ACHN (cell line): ENCODE data around the gene TTLL4.

Experiments used
- DNase-seq: peaks from one replicate; pipeline ENCODE4 v3.0.0-alpha.2; 2015
- in situ Hi-C: cut with HindIII; loops from 2 replicates; pipeline ENCODE4 v1.10.0; 2017; ENCODE audit warnings: low sequenced_read_pairs, low pct_ligation_motif_present, low pct_unique_long_range_greater_than_20kb

The TTLL4 gene

GRCh38 chr2:218773881-218774280, 63.2 kb downstream of the TTLL4 start:
- in situ Hi-C loops = no loop called here
- DNase-seq = no peak

GRCh38 chr2:218776488-218776887, 65.9 kb downstream of the TTLL4 start:
- no peak for DNase-seq
- in situ Hi-C loops = no loop called here

DNA sequence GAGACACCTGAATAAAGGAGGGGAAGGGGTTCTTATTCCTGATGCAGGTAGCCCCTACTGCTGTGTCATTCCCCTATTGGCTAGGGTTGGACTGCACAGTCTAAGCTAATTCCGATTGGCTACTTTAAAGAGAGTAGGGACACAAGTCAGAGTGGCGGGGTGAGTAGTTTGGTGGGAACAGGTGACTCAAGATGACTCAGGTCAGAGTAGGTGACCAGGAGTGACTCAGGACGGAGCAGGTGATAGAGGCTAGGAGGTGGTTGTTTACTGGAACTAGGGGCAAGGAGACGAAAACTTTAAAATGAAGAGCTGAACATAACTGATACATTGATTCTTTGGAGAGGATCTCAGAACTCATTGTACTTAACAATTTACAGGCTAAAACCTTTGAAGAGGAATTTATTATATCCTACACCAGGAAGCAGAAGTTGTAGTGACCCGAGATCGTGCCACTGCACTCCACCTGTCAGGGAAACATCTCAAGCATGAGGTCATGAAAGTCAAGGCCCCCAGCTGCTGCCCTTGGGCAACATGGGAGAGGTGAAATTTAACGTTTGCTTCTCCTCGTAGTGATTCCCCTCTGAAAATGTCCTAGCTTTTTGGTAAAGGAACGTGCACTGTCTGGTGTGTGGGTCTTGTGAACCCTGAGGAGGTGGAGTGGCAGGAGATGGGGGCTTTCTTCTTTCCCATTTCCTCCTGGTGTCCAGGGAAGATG, 66.8 kb downstream of the TTLL4 start:
- no peak for DNase-seq
- in situ Hi-C loops = no loop called here

DNA sequence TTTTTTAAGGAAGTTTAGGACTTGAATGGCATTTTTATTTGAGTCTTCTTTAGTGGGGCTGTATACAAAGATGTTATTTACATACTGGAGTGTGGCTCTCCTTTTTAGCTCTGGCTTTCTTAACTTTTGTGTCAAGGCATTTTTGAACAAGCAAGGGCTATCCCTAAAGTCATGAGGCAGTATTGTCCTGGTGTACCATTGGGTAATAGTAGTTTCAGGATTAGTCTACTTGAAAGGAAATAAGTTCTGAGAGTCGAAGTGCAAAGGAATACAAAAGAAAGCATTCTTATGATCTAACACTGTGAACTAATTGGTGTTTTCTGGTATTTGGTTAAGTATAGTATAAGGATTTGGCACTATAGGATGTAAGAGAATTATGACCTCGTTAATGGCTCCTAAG, 69.4 kb downstream of the TTLL4 start:
- in situ Hi-C loops = no loop called here
- DNase-seq = no peak

GRCh38 chr2:218780851-218781690, 70.4 kb downstream of the TTLL4 start:
- in situ Hi-C loops = no loop called here
- no peak for DNase-seq

GRCh38 chr2:218781691-218782527, 71.3 kb downstream of the TTLL4 start, which contains the start of gene CYP27A1:
TSS of gene CYP27A1 (plus strand) at chr2:218782147. CDS start at chr2:218782183, 36 bp downstream.
- peak; percentile 56 for DNase-seq

DNA sequence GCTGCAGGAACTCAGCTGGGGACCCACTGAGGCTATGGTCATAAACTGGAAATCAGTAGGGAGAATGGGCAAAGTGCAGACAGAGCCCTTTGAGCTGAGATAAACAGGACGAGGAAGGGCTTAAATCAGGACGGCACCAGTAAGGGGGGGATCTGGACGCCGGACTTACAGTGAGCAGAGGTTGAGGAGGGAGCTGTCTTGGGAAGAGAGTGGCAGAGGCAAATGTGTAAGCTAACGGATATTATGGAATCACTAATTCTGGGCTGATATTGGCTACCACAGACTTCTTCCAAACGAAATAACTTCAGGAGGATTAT, 71.9 kb downstream of the TTLL4 start:
- no peak for DNase-seq
- in situ Hi-C loops = no loop called here

More at GRCh38 chr2:218781691-218782527, 71.3 kb downstream of the TTLL4 start, which contains the start of gene CYP27A1:
- in situ Hi-C loops = no loop called here

DNA sequence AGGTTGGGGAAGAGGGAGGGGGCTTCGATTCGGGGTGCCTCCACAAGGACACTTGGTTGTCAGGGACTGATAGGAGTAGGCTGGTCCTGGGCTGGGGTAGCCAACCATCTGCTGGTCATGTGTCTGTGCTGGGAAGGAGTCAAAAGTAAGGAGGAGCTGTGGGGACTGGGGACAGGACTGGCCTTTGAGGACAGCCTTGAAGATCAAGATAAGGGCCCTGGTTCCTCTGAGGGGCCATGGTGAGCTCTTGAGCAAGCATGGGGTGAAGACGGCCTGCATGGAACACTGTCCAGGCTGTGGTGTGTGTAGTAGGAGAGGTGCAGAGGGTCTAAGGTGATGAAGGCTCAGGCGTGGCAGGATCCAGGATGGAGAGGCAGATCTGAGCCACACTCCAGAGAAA, 73.1 kb downstream of the TTLL4 start:
- in situ Hi-C loops = no loop called here
- no peak for DNase-seq

- in situ Hi-C loops = no loop called here
- DNase-seq = no peak
Measured at GRCh38 chr2:218785103-218785502, 74.5 kb downstream of the TTLL4 start.

DNA sequence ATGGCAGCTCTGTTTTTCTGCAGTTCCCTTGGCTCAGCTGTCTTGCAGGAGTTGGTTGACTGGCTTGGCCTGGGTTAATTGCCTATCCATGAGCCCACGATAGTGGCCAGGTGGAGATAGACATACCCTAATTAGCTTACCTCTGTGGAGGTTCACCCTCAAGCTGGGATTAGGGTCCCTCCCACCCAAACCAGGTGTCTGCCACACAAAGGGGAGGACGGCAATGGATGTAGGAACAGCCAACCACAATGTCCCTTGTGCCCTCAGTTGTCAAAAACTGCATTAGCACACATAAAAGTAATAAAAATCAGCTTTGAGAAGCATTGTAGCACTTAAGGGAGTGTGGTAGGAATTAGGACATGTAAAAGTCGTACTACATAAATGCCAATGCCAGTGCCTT, 75.5 kb downstream of the TTLL4 start:
- in situ Hi-C loops = no loop called here
- no peak for DNase-seq

DNA sequence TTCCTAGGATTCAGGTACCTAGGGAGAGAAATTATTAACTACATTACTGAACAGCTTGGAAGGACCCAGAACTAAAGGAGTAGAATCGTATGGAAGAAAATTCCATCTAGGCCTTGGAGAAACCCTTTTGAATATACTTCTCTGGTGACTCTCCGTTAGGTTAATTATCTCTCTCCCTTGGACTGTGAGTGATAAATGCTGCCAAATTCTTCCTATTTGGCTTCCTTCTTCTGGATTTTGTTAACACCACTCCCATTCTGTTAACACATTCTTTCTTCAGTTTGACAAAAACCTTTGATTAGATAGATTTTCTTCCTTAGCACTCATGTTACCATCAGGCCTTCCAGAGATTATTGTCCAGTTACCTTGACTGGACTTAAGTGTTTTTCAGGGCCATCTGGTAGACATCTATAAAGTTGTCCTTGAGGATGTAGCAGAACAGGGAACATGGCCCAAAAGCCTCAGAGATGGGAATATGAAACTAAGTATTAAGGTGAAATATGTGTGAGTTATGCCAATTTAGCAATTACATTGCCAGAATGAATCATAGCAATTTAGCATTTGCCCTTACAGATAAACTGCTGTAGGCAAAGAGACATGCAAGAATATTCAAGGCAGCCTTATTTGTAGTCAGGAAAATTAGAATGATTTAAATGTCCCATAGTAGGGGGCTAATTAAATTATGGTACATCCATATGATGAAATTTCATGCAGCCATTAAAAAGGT, 78.1 kb downstream of the TTLL4 start:
- DNase-seq = no peak
- in situ Hi-C loops = no loop called here

DNA sequence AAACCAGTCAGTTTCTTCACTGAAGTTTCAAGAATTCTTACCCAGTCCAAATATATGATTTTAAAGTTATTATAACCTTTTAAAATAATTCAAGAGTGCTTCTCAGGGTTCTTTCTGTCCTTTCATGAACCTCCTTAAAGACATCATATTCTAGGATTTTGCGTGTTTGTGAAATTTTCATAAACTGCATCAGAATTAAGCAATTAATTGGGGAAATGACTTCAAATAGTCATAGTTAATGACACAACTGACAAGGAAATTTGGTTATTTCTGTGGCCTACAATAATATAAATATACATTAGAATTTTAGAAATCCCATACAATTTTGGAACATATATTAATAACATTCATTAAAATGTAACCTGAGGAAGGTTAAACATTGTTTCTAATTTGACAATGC, 81.8 kb downstream of the TTLL4 start:
- in situ Hi-C loops = no loop called here
- no peak for DNase-seq

DNA sequence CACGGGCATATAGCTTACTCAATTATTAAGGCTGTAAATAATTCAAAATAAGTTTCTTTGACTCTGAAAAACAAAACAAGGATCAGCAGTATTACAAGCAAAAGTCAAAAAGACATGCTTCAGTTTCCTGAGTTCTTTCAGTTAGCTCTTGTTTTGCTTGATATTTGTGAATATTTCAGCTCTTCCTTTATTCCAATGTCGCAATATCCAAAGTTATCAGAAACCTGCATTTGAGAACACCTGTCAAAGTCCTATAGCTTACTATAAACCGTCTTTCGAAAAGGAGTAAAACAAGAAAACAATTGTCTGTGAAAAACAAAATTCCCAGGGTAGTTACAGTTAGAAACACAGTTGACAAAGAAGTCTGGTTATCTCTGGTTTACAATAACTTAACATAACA, 86.1 kb downstream of the TTLL4 start:
- in situ Hi-C loops = no loop called here

GRCh38 chr2:218798767-218799504, 88.3 kb downstream of the TTLL4 start:
- in situ Hi-C loops = no loop called here
- DNase-seq = no peak

More for the DNA sequence above, 86.1 kb downstream of the TTLL4 start:
- no peak for DNase-seq

DNA sequence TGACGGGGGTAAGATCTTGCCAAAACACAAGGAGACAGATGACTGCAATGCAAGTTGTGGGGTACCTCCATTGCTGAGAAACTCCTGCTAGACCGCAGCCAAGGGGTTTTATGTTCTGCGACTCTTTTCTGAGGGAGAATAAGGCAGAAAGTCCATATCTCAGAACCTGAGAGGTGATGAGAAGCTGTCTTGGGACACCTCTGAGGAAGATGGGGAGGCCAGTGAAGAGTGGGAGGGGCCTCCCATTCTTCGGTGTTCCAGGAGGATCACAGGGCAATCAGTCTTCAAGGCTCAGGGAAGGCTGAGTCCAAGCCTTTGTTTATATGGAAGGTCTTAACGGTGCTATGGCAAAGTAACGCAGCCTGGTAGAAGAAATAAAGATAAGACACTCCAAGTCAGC, 89.4 kb downstream of the TTLL4 start:
- DNase-seq = no peak
- in situ Hi-C loops = no loop called here

DNA sequence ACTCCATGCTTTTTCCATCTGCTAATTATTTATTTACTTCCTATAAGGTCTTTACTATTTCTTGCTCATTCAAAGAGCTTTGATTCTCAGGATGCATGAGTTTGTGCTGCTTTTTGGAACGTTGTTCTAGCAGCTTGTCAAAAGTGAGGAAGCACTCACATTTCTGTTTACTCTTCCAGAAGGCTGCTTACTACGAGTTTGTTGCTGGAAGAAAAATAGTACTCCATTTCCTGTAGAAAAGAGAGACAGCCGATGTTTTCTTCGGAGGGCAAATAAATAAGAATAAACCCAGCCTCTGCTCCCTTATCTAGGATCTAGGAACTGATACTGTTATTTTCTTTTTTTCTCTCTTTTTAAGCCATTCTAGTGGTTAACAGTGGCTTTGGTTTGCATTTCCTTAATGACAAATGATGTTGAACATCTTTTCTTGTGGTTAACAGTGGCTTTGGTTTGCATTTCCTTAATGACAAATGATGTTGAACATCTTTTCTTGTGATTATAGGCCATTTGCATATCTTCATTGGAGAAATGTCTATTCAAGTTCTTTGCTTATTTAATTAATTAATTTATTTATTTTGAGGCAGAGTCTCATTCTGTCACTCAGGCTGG, 91.9 kb downstream of the TTLL4 start:
- no peak for DNase-seq
- in situ Hi-C loops = no loop called here

- DNase-seq = no peak
Measured at GRCh38 chr2:218804817-218805216, 94.2 kb downstream of the TTLL4 start.

More at GRCh38 chr2:218804817-218805216, 94.2 kb downstream of the TTLL4 start:
- in situ Hi-C loops = no loop called here
